NOMO-1 treated with dmso at 0.1 percent for 144 hours (cell line): Measurements from ENCODE around the gene HIRA.
"Not testable (repeated sequence)": the region's sequence is repeated elsewhere in the genome, so short reads cannot be mapped to it uniquely, and the experiment has no call there.

Source experiments
- DNase-seq: peaks from one replicate; lab custom pipeline; 2025; ENCODE audit not compliant: unreplicated experiment; lab: John Stamatoyannopoulos, UW

HIRA gene

DNA sequence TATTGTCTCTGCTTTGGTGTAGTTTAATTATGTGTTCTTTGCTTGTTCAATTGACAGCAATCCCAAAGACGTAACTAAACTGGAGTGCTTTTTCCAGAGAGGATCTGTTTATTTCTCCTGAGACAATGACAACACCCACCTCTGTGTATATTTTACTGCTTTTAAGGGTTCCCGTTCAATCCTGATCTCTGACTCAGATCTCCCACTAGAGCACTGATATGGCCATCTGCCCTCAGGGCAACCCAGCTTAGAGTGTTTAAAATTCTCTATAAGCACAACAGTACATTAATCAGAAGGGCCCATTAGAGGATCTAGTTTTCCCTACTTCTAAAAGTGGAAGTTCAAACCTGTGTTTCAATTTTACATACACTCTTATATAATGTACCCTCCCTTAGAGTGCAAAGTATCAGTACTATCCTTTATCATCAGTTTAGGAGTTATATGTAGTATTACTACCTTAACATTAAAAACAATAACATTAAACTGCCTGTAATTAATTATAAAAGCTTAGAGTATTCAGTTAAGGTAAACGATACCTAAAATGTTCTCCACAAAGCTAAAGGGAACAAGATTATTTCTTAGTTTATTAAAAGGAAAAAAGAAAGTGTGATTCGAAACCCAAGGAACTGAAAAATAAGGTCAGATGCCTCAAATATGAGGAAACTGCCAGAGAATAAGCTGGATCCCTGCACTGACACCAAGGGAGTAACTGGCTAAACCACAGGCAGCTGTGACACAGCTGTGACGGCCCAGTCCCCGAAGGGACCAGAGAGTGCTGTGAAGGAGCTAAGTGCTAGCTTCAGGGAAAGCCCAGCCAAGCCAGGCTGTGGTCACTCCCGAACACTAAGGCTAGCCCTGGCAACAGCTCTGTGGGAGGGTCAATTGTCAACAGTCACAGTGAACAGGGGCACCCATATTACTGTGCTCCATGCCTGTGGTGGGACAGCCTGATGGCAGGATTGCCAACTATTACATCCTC lies 32.2 kb upstream of the HIRA start:
- no peak for DNase-seq

DNA sequence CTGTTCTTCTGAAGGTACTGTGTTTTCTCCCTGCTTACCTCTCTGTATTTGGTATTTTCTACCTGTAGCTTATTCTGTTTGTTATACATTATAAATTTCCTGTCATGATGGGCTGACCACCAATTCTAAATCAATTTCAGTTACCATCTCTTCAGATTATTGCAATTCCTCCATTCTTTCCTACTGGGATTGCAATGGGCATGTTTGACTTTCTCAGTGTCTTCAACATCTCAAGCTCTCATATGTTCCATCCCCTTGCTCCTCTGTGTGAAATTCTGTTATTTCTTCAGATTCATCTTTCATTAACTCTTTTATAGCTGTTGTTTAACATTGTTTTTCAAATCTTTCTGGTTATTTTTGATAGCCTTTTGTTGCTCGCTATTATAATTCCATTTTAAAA lies 31.5 kb upstream of the HIRA start:
- no peak for DNase-seq

DNA sequence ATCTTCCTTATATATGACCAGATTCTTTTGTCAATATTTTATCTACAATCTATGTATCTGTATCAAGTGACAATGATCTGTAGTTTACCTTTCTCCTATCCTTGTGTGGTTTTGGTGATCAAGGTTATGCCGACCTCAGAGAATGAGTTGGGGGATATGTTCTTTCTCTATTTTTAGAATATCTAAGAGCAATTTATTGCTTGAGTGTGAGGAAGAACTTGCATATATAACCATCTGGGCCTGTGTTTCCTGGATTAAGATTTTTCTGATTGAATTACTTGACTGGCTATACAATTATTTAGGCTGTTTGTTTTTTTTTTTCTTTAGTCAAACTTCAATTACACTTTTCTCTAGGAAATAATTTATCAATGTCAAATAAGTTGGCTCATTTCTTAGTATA lies 30.0 kb upstream of the HIRA start:
- DNase-seq = no peak

DNA sequence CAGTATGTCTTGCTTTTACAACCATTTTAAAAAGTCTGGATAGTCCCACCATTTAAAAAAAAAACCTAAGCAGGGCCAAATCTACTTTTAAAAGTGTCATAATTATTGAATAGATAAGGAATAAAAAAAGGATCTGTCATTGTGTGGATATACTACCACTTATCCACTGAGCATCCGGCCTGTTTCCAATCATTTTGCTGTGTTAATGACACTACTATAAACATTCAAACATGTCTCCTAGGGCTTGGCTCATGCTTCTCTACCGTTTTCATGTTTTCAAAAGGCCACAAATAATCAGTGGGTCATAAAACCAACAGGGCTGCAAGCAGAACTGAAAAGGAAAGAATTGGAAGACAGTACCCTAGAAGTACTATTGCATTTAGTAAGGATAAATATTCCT lies 28.5 kb upstream of the HIRA start:
- no peak for DNase-seq

GRCh38 chr22:19457828-19458428 lies 26.4 kb upstream of the HIRA start:
- DNase-seq = no peak

DNA sequence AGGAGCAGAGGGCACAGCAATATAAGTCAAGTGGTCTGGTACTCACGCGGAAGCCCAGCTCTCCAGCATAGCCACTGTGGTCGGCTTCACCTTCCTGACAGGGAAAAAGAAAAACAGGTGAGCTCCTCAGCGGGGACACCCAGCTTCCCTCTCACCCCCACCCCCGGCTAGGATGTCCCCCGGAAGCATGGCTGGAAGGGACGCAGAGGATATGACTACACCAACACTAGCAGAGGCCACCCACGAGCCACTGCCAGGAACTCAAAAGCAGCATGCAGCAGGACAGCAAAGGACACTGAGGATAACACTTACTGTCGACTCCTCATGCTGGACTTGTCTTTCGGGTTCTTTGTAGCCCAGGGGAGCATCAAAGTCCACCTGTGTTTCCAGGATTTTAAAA lies 25.0 kb upstream of the HIRA start:
- no peak for DNase-seq

- DNase-seq = no peak
These were observed 24.2 kb upstream of the HIRA start for GRCh38 chr22:19455585-19456370.

GRCh38 chr22:19455033-19455432 lies 23.5 kb upstream of the HIRA start:
- no peak for DNase-seq

- no peak for DNase-seq
These were observed 22.6 kb upstream of the HIRA start for GRCh38 chr22:19454156-19454555.

DNA sequence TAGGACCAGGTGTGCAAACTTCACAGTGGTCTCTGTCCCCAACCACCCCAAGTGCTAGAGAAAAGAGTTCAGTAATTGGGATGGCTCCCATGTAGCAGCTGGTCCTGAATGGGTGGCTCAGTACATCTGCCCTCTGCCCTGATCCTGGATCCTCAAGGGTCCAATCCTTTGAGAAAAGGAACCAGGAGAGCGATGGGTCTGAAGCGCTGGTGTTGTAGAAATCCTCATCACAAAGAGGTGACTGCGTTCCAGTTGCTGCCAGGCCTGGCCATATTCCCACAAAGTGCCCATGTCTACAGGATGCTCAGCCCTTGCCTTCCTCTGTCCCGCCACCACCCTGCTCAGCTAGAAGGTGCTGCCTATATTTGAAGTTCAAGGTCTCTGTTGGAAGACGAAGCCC lies 22.2 kb upstream of the HIRA start:
- DNase-seq = no peak

DNA sequence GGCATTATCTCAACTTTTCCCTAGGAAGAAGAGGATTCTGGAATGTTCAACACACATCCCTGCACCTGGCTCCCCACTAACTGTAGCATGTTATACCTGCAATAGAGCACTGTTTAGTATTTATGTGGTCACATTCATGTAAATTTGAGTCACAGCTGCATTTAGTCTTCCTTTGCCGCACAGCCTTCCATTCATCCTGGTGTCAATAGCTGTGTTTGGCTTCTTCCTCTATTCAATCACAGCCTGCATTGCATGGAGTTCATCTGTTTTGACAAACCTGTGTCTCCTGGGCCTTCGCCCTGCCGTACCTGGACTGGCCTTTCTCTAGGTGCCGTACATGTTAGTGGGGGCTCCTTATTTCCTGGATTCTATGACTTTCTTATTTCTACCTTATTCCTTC lies 20.0 kb upstream of the HIRA start:
- DNase-seq = no peak

- DNase-seq = no peak
These were observed 19.0 kb upstream of the HIRA start for GRCh38 chr22:19450363-19451175.

DNA sequence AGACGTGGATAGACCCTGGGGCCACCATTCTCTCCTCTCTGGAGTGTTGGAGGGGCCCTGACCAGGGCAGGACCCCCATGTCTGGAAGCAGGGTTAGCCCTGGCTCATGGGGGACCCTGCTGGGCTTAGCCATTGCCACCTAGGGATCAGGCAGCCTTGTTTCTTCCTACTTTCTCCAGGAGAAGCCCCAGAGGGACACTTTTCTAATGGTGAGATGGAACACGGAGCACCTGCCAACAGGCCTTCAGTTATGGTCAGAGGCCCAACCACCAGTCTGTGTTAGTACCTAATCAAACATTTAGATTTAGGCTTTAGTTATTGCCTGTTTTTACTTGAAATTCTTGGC lies 17.9 kb upstream of the HIRA start:
- no peak for DNase-seq

DNA sequence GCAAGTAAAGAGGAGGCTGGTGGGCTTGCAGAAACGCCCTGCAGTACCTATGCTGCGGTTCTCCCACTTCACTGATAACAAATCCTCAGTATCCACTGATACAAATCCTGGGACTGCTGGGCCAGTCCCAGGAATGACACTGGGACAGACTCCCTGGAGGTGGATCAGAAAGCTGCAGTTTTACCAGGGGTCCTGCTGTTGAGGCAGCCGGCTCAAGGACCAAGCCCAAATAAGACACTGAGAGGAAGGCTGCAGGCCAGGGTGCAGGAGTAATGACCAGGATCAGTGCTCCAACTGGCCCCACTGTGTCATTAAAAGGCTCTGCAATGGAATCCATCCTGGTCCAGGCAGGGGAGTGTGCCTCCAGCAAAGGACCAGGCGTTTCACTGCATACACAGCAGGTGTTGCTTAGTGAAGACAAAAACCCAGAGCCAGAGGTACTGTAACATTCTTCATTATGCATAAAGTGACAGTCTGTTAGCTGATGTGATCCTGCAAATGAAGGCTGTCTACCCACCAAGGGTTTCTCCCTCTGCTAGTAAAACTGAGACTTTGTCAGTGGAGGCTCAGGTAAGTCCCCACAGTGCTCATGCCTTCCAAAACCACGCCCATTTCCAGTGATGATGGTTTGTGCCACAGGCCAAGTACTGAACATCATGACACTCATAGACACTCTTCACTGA lies 17.3 kb upstream of the HIRA start:
- DNase-seq = no peak

DNA sequence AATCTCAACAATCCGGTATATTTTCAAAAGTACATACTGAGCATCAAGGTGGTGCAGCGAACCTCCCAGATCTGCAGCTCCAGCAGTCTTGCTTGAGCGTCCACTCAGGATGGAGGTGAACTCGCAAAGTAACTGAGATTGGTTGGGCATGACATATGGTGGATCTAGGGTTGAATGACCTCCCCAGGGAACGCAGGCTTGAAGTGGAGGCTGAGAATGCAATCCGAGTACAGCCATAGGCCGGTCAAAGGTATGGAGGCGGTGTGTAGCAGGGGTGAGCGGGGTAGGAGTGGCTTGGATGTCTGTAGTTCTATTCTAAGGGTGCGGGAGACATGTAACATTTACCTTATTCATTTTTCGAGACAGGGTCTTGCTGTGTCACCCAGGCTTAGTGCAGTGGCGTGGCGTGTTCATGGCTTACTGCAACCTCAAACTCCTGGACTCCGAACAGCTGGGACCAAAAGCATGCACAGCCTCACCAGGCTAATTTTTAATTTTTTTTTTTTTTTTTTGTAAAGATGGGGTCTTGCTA lies 16.6 kb upstream of the HIRA start:
- DNase-seq = no peak

DNA sequence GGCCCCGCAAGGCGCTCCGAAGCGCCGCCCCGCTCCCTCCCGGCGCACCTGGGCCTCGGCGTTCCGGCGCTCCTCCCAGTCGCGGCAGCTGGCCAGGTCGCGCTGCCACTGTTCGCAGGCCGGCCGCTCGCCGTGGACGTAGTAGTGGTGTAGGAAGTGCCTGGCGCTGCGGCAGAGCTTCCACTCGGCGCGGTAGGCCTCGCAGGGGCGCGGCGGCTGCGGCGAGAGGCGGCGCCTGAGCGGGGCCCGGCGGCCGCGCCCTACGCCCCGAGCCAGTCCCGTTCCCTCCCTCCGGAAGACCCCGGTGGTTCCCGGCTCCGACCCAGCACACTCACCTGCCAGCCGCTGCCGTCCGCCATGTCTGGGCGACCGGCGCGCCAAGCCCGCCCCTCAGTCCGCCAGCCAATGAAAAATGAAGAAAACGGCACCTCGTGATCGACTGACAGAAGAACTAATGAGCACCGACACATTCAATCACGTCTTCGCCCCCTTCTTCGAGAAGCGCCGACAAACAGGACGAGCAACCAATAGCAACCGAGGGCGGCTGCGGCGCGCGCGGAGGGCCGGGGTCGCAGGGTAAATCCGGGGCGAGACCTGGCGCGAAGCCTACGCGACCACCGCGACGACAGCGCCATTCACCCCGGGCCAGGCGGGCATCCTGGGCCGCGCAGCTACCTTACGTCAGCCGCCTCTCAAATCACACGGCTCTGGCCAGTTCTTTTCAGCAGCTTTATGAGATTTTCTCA lies 16.0 kb upstream of the HIRA start, which contains the start of gene C22orf39:
C22orf39 (minus strand) TSS at position 382 of the 746 bp plus-strand sequence; CDS start at position 359, 23 bp downstream.
- peak; percentile 88 for DNase-seq

DNA sequence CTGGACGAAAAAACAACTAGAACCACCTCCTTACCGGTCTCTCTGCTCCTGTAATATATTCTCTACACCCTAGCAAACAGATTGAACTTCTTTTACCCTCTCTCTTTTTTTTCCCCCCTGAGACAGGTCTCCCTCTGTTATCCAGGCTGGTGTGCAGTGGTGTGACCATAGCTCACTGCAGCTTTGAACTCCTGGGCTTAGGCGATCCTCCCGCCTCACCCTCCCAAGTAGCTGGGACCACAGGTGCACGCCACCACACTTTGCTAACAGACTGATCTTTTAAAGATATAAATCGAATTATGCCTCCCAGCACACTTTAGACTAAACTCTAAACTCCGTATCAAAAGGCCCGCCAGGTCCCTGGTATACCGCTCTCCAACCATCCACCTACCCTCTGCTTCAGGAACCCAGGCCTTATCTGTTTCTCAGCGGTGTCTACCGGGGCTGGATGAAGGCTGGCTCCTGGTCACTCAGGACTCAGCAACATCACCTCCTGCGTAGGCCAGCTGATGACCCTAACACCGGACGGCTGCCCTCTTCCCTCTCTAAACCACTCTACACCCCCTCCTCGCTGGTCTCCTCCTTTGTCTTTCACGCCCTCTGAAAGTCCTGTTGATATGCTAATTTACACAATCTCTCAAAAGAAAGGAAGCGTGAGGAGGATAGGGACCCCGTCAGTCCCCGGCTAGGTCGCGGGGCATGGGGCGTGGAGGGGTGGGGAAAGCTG lies 15.2 kb upstream of the HIRA start:
- DNase-seq = no peak

DNA sequence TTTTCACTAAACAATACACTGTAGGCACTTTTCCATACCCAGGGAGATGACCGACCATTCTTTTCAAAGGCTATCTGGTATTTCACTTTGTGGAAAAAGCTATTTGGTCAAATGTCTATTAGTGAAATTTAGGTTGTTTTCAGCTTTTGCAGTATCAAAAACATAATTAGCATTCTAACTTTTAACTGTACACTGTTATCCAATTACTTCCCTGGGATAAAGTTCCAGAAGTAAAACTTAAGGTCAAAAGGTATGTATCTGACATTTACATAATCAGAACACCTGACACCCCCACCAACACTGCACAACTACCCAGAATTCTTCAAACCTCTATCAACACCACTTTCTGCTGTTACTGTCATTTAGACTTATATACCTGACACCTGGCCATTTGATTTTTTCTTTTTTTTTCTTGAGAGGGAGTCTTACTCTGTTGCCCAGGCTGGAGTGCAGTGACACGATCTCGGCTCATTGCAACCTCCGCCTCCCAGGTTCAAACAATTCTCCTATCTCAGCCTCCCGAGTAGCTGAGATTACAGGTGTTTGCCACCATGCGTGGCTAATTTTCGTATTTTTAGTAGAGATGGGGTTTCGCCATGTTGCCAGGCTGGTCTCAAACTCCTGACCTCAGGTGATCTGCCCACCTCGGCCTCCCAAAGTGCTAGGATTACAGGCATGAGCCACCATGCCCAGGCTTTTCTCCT lies 13.9 kb upstream of the HIRA start:
- DNase-seq = not testable (repeated sequence)
